HG03432 (cell line): ENCODE measurements around the gene CHPF2.
A peak's percentile ranks its signal among the peaks of the same experiment; 100 is the strongest.

ENCODE experiments used
- ATAC-seq: cut with Tn5 transposase; IDR thresholded peaks from one replicate; pipeline ENCODE4 v1.9.1; 2021; ENCODE audit warnings: mild to moderate bottlenecking, moderate library complexity; ENCODE audit not compliant: unreplicated experiment

Gene CHPF2

DNA sequence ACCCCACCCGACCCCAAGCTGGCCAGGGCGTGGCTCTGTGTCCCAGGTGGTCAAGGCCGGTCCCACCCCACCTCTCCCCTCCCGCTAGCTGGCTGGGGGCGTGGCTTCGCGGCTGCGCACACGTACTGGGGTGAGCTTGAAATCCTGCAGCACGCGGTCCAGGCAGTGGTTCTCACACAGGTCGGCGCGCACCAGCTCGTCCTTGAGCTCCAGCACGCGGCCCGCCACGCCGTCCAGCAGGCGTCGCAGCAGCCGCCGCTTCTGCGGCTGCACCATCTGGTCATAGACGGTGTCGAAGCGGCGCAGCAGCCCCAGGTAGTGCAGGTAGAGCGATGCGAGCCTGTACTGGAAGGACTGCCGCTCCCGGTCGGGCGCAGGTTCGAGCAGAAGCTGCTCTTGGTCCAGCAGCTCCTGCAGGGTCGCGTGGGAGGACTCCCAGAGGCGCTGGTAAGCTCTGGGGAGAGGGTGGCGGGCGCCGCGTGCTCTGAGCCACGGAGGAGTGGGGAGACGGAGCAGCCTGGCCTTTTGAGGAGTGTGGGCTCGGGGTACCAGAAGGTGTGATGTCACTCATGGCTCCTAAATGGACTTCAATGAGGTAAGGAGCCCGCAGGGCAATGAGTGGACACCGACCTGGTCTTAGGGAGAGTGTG is 27.8 kb upstream of the CHPF2 start:
- no peak for ATAC-seq

DNA sequence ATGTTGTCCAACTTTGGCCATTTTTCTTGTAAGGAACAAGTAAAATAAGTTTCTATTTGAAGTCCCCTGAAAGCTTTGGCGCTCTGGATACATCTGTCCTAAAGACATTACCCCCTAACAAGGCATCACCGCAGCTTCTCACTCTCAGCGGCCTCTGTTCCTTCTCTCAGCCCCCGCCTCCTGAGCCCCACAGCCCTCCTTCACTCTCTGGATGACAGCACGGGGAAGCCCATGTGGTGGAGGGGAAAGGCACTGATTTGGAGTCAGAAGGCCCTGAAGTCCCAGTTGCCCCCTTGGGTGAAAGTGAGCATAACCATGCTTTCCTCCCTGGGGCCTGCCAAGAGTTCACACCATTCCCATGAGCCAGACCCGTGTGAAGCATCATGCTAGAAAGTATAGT is 26.6 kb upstream of the CHPF2 start:
- no peak for ATAC-seq

DNA sequence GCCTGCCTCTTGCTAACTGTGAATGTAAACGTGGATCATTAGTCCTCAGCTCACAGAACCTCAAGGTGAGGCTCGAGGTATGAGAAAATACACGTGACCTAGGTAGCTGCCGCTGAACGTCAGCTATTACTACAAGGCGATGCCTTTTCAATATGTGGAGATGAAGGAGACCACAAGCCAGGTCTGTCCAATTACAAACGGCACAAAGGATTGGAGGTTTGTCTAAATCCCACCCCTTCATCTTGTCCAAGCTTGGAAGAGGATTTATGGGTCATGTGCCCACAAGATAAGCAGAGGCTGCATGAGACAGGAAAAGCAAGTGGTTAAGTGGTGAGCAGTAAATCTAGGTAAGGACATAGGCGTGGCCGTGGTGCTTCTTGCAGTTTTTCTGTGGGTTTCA is 25.4 kb upstream of the CHPF2 start:
- ATAC-seq, result no peak

DNA sequence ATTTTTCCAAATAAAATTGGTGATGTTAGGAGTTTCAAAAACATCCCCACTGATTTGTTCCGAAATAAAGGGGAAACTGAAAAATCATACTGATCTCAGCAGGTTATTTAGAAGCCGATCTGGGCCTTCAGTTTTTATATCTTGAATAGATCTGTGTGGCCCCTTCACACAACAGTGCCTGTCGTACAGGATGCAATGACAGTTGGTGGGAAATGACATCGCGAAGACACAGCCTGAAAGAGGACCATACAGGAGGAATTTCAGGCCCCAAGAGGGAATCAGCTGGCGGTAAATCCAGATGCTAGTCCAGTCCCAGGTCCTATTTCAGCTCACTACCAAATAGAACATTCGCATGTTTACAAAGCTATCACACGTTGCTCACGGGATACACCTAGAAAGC is 25.0 kb upstream of the CHPF2 start:
- no peak for ATAC-seq

GRCh38 chr7:151207804-151208203 is 24.5 kb upstream of the CHPF2 start:
- no peak for ATAC-seq

DNA sequence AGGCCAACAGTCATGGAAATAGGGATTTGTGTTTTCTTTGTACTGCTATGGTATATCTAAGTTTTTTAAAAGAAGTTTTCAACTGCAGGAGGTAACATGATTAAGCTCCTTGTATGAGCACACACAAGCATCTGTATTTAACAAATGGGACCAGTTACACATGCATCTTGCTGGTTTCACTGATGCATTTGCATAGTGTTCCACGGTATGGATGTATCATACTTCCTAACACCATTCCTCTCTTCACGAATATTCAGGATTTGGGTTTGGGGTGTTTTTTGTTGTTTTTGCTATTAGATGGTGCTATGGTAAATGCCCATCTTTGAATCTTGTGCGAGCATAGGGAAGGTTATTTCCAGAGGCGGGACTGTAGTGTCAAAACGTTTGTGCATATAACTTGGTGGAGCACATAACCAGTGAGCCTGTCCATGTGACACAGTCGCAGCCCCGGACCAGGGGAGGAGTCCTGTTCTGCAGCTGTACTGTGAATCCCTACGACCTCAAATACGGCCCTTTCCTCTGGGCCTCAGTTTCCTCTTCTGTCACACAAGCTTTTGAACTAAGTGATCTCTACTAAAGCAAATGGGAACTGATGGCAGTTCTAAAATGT is 23.9 kb upstream of the CHPF2 start:
- ATAC-seq, result no peak

GRCh38 chr7:151209588-151209987 is 22.7 kb upstream of the CHPF2 start:
- no peak for ATAC-seq

DNA sequence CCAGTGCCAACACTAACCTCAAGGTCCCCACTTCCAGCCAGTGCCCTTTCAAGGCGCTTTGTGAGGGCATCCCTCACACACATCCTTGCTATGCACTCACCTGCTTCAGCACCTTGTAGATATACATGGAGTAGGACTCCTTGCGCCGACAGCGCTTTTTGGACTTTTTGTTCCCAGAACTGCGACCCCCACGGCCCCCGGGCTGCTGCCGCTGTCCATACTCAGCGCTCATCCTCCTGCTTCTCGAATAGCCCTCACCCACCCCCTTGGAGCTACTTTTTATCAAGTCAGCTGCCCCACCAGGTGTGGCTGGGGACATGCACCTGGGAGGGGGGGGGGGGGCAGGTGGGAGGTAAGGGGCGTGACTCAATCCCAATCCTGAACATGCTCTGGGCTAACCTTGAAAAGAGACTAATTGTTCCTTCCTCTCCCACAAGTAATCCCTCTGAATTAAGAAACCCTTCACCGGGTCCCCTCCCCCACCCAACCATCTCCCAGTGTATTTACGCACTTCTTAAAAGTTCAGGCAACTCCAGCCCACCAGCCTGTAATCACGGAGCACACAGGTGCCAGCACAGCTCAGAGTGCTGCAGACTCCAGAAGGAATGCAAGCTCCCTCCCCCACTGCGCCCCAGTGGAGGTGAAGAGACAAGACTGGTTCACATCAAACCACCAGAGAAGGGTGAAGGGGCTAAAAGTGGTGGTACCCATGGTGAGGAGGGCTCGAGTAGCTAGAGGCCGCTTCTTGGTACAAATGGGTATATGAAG is 22.0 kb upstream of the CHPF2 start, which contains the start of gene H2BK1:
H2BK1 (minus strand) TSS at position 402 of the 768 bp plus-strand sequence; CDS start at position 232, 170 bp downstream.
- ATAC-seq, result no peak

DNA sequence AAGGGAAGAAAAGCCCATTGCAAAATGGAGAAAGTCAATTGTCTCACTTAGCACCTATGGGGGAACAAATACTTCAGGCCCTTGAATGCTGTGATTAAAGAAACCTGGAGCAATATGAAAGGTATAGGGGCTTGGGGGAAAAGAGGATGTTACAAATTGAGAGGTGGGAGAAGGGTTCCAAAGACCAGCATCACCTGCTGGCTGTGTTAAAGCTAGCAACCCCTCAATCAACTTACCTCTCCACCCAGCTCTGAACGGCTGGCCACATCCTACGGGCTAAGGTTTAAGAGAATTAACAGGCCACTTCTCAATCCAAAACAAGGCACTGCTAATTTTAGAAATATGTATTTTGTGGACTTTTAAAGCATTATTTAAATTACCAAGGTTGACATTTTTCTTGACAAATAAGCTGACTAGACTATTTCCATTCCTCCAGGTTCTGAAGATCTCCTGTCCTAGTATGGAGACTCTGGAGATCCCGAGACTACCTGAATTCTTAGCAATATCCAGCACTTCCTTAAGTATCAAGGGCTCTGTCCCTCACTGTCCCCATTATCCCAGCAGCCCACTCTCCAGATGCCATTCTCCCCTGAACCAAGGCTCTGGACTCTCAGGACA is 21.0 kb upstream of the CHPF2 start:
- no peak for ATAC-seq

- no peak for ATAC-seq
Observed at GRCh38 chr7:151212626-151213025, 19.7 kb upstream of the CHPF2 start.

- no peak for ATAC-seq
Observed at GRCh38 chr7:151213826-151214225, 18.5 kb upstream of the CHPF2 start.

- no peak for ATAC-seq
Observed at GRCh38 chr7:151215396-151215795, 16.9 kb upstream of the CHPF2 start.

GRCh38 chr7:151218170-151218569 is 14.1 kb upstream of the CHPF2 start:
- no peak for ATAC-seq

DNA sequence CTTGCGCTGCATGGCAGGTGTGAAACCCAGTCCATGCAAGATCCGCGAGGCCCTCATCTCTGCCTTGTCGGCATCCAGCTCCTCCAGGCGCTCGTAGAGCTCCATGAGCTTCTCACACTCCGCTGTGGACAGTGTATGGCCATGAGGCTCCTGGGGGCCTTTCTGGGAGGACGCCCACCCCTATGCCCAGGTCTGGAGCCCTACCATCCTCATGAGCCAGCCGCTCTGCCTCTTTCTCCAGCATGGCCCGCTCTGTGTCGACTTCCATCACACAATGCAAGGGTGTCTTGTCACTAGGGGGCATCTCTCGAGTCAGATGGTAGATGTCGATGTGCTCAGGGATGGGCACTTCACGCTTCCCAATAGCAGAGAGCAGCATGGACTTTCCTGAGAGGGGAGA is 8.6 kb upstream of the CHPF2 start:
- no peak for ATAC-seq

DNA sequence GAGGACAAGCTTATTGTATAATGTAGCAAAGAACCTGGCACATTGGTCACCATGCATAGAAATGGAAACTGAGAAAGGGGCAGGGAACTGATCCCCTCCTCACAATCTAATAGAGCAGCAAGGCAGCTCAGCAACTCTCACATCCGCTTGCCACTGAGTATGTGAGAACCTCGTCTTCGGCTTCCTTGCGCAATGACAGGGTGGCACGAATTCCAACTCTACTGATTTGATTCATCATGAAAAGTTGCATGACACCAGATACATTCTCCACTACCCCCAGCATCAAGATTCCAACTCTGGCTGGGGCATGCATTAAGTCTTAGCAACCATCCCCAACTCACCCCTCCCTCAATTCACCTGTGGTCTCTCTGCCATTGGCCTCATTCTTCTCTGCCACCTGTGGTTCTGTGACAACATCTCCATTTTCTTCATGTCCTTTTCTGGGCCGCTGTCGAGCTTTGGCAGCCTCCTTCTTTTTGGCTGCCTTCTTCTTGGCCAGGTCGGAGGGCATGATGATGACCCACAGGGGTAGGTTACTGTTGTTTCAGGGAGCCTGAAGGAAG is 6.3 kb upstream of the CHPF2 start:
- no peak for ATAC-seq

DNA sequence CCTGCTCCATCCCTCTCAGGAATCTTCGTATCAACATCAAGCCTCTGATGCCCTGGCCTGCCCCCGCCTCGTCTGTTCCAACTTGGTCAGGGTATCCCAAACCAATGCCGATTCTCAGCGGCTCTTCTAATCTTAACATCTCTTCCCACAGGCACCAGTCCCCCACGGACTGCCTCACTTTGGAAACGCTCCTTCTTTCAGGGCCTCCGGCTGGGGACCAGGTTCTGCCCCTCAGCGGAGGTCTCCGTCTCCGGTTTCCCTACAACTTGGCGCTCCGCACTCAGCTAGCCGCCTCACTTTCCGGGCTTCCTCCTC is 5.8 kb upstream of the CHPF2 start:
- peak; percentile 13 for ATAC-seq

DNA sequence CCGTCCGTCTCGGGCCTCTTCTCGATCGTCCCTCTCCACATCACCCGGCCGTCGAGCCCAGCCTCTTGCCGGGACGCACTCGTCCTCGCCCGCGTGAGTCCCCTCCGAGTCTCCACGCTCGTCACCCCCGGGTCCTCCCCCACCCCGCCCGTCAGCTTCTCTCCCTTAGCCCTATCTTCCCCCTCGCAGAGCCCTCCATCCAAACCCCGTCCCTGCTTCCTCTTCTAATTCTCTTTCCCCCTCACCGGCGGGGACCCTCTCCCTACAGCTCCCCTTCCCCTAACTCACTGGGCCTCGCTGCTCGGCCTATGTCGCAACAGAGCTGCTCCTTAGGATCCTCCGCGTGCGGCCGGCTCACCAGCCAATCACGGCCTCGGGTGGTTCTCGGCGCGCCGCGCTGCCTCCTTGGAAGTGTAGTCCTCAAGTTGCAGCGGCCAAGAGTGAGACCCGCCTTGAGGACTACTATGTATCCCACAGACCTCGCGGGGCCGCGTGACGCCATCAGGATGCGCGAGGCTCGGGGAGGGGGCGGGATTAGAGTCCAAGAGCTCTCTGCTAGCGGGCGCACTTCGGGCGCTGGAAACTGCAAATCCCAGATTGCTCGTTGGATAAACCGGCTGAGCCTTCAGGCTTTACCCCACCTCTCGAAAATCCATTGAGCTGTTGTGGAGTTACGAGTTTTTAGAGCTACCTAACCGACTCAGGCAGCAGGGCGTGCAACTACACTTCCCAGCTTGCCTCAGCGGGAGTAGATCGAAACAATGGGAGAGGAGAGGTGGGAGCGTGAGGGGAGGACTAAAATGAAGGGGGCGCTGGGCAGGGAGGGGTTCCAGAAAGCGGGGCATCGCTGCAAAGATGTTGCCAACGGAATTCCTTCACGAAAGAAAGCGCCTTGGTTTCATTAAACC is 5.2 kb upstream of the CHPF2 start, which contains the start of gene ABCF2:
ABCF2 (minus strand) TSS at position 331 of the 908 bp plus-strand sequence. CDS start 747 bp downstream, outside the sequence.
- ATAC-seq, result peak; percentile 100

DNA sequence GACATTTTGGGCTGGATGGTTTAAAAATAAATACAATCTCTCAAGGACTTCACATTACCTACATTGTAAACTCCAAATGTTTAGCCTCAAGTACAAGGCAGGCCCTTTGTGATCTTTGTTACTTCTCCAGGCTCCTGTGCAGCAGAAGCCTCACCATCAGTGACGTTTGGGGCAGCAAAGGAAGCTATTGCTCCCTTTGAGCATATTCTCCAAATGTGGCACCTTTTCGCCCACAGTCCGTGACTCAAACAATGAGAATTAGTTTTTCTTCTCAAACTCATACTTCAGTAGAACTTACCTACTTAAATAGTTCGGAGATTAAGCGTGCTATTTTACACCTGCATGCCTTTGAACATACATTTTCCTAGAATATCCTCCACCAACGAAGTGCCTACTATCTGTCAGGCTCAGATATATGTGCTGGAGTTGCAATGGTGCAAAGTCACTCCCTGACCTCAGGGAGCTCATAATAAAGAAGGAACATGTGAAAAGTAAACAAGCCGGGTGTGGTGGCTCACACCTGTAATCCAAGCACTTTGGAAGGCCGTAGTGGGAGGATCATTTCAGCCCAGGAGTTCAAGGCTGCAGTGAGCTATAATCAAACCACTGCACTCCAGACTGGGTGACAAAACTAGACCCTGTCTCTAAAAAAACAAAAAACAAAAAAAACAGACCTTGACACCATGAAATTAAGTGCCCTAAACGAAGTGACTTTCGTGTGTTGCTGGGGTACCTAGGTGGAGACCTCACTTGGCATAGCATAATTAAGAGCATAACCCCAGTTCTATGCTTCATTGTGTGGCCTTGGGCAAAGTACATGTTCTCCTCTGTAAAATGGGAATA is 4.0 kb upstream of the CHPF2 start:
- ATAC-seq, result no peak

- no peak for ATAC-seq
Observed at GRCh38 chr7:151229249-151229648, 3.0 kb upstream of the CHPF2 start.
